NCI-H187 treated with DMSO at 0.1 percent for 48 hours (cell line): ENCODE data around the gene CAMK2B.

Experiments
- DNase-seq: peaks from one replicate; lab custom pipeline; 2025; lab: John Stamatoyannopoulos, UW

The CAMK2B gene

GRCh38 chr7:44325201-44325671 lies at the start of gene CAMK2B:
TSS of gene CAMK2B (minus strand) at chr7:44325594. CDS start at chr7:44325421, 173 bp downstream.
- DNase-seq = no peak

GRCh38 chr7:44374007-44374763 lies 48.8 kb upstream of the CAMK2B start:
- no peak for DNase-seq

GRCh38 chr7:44373418-44373740 lies 48.0 kb upstream of the CAMK2B start:
- no peak for DNase-seq

GRCh38 chr7:44372560-44373417 lies 47.4 kb upstream of the CAMK2B start:
- DNase-seq = no peak

GRCh38 chr7:44368885-44369284 lies 43.5 kb upstream of the CAMK2B start:
- DNase-seq = no peak

GRCh38 chr7:44368455-44368854 lies 43.1 kb upstream of the CAMK2B start:
- no peak for DNase-seq

- no peak for DNase-seq
These were observed 42.2 kb upstream of the CAMK2B start for GRCh38 chr7:44367475-44368043.

GRCh38 chr7:44366986-44367385 lies 41.6 kb upstream of the CAMK2B start:
- DNase-seq = no peak

- DNase-seq = no peak
These were observed 28.3 kb upstream of the CAMK2B start for GRCh38 chr7:44353668-44354067.

- no peak for DNase-seq
These were observed 23.7 kb upstream of the CAMK2B start for GRCh38 chr7:44348851-44349781.

- no peak for DNase-seq
These were observed 22.9 kb upstream of the CAMK2B start for GRCh38 chr7:44348300-44348699.

GRCh38 chr7:44347546-44348114 lies 22.2 kb upstream of the CAMK2B start:
- no peak for DNase-seq

GRCh38 chr7:44346063-44346462 lies 20.7 kb upstream of the CAMK2B start:
- DNase-seq = no peak

GRCh38 chr7:44341401-44341800 lies 16.0 kb upstream of the CAMK2B start:
- DNase-seq = no peak

- DNase-seq = no peak
These were observed 13.2 kb upstream of the CAMK2B start for GRCh38 chr7:44338600-44338999.

- no peak for DNase-seq
These were observed 11.1 kb upstream of the CAMK2B start for GRCh38 chr7:44336491-44336890.

- DNase-seq = no peak
These were observed 9.8 kb upstream of the CAMK2B start for GRCh38 chr7:44335184-44335583.

- no peak for DNase-seq
These were observed 9.3 kb upstream of the CAMK2B start for GRCh38 chr7:44334734-44335097.

GRCh38 chr7:44333911-44334733 lies 8.7 kb upstream of the CAMK2B start:
- DNase-seq = no peak

GRCh38 chr7:44331682-44332081 lies 6.3 kb upstream of the CAMK2B start:
- no peak for DNase-seq

- DNase-seq = no peak
These were observed 4.9 kb upstream of the CAMK2B start for GRCh38 chr7:44330331-44330730.
